ENCODE data around the gene GLRX2.

Gene GLRX2, protein sequence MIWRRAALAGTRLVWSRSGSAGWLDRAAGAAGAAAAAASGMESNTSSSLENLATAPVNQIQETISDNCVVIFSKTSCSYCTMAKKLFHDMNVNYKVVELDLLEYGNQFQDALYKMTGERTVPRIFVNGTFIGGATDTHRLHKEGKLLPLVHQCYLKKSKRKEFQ

GRCh38 chr1:193104907-193105820 is at the start of gene GLRX2:
TSS of gene GLRX2 (minus strand) at chr1:193105414. CDS start at chr1:193105382, 32 bp downstream.
- H3K27ac Mint-ChIP-seq = peak within 1 kb of the TSS; percentile 87
- CTCF ChIA-PET = no interaction called here
- H3K4me1 Mint-ChIP-seq = peaks cover 24% of the 10 kb centered on the region
- peak; percentile 74 for DNase-seq
- H3K4me3 Mint-ChIP-seq = peak within 1 kb of the TSS; percentile 95
- peaks cover 20% of the 10 kb centered on the region for H3K27me3 Mint-ChIP-seq
- H3K9me3 Mint-ChIP-seq = no peaks in the 10 kb centered on the region
- peaks cover 7% of the 10 kb centered on the region for H3K36me3 Mint-ChIP-seq

GRCh38 chr1:193144999-193145398 is 39.8 kb upstream of the GLRX2 start:
- H3K27ac Mint-ChIP-seq = no peak overlapping the region
- CTCF ChIA-PET = no interaction called here
- peaks cover 9% of the 10 kb centered on the region for H3K4me1 Mint-ChIP-seq

GRCh38 chr1:193144361-193144938 is 39.2 kb upstream of the GLRX2 start:
- Mint-ChIP-seq H3K4me1 (peaks cover 10% of the 10 kb centered on the region), H3K27me3 (no peaks in the 10 kb centered on the region), H3K36me3 (peaks cover 36% of the 10 kb centered on the region), H3K4me3 (no peak overlapping the region), H3K27ac (no peak overlapping the region), H3K9me3 (no peaks in the 10 kb centered on the region)
- CTCF ChIA-PET = no interaction called here
- no peak for DNase-seq

More at GRCh38 chr1:193144999-193145398, 39.8 kb upstream of the GLRX2 start:
- no peak for DNase-seq
- no peaks in the 10 kb centered on the region for H3K9me3 Mint-ChIP-seq
- H3K4me3 Mint-ChIP-seq = no peak overlapping the region
- H3K36me3 Mint-ChIP-seq = peaks cover 32% of the 10 kb centered on the region
- H3K27me3 Mint-ChIP-seq = no peaks in the 10 kb centered on the region

GRCh38 chr1:193143285-193143684 is 38.1 kb upstream of the GLRX2 start:
- CTCF ChIA-PET = interaction anchor here (0.7 to 1.0 kb wide), 2 partner anchors 13 to 1006 kb away, joined by 3 read pairs; no protein-coding TSS in a partner anchor
- Mint-ChIP-seq H3K27me3 (no peaks in the 10 kb centered on the region), H3K4me1 (peaks cover 10% of the 10 kb centered on the region), H3K4me3 (no peak overlapping the region), H3K27ac (no peak overlapping the region), H3K9me3 (no peaks in the 10 kb centered on the region), H3K36me3 (peaks cover 40% of the 10 kb centered on the region)
- DNase-seq = no peak

- Mint-ChIP-seq H3K27me3 (no peaks in the 10 kb centered on the region), H3K9me3 (no peaks in the 10 kb centered on the region), H3K27ac (no peak overlapping the region), H3K4me3 (no peak overlapping the region), H3K36me3 (peaks cover 45% of the 10 kb centered on the region), H3K4me1 (peaks cover 10% of the 10 kb centered on the region)
- CTCF ChIA-PET = interaction anchor here (1.0 kb wide), 1 partner anchor 14 kb away, joined by 3 read pairs; no protein-coding TSS in a partner anchor
- no peak for DNase-seq
Observed at GRCh38 chr1:193142409-193142808, 37.2 kb upstream of the GLRX2 start.

DNA sequence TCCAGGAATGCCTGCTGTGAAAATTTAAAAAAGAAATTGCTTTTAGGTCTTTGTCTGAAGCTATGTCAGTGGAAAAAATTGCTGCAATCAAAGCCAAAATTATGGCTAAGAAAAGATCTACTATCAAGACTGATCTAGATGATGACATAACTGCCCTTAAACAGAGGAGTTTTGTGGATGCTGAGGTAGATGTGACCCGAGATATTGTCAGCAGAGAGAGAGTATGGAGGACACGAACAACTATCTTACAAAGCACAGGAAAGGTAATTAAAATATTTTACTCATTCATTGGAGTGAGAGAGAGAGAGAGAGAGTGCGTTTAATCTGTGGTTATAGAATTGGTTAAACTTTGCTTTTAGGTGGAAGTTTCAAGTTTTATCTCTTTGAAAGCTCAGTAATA is 36.6 kb upstream of the GLRX2 start:
- Mint-ChIP-seq H3K27ac (no peak overlapping the region), H3K27me3 (no peaks in the 10 kb centered on the region), H3K4me1 (peaks cover 10% of the 10 kb centered on the region), H3K9me3 (no peaks in the 10 kb centered on the region), H3K4me3 (no peak overlapping the region), H3K36me3 (peaks cover 47% of the 10 kb centered on the region)
- no peak for DNase-seq
- CTCF ChIA-PET = no interaction called here

GRCh38 chr1:193140254-193140653 is 35.0 kb upstream of the GLRX2 start:
- DNase-seq = no peak
- CTCF ChIA-PET = no interaction called here
- H3K4me1 Mint-ChIP-seq = peaks cover 10% of the 10 kb centered on the region
- H3K27me3 Mint-ChIP-seq = no peaks in the 10 kb centered on the region
- H3K36me3 Mint-ChIP-seq = peaks cover 47% of the 10 kb centered on the region
- H3K9me3 Mint-ChIP-seq = no peaks in the 10 kb centered on the region
- H3K4me3 Mint-ChIP-seq = no peak overlapping the region
- no peak overlapping the region for H3K27ac Mint-ChIP-seq

DNA sequence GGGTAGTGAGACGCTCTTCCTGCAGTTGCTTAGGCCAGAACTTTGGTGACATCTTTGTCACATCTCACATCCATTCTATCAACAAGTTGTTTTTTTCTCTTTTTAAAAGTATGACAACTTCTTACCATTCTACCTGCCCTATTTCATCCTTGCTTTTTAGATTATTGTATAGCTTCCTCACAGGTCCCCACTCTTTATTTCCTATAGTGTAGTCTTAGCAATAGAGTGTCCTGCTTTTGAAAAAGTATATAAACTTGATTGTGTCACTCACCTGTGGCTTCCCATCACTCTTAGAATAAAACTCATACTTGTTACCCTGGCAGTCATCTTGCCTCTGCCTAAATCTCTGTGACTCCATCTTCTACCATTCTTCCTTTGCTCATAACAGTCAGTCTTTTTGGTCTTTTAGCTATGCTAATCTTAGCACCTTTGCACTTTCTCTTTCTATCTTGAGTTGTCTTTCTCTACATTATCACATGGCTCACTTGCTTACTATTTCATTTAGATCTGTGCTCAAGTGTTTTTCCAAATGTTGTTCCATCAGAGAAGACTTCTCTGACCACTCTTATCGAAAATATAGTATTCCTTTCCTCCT is 26.1 kb upstream of the GLRX2 start:
- no peak for DNase-seq
- Mint-ChIP-seq H3K27me3 (no peaks in the 10 kb centered on the region), H3K27ac (peak overlapping the region; percentile 1), H3K36me3 (peaks cover 39% of the 10 kb centered on the region), H3K4me1 (peaks cover 24% of the 10 kb centered on the region), H3K4me3 (no peak overlapping the region), H3K9me3 (no peaks in the 10 kb centered on the region)
- CTCF ChIA-PET = no interaction called here

- Mint-ChIP-seq H3K9me3 (no peaks in the 10 kb centered on the region), H3K36me3 (peaks cover 24% of the 10 kb centered on the region), H3K27me3 (peaks cover 7% of the 10 kb centered on the region), H3K4me1 (peaks cover 47% of the 10 kb centered on the region), H3K4me3 (no peak overlapping the region), H3K27ac (no peak overlapping the region)
- DNase-seq = no peak
- CTCF ChIA-PET = interaction anchor here (0.7 to 1.2 kb wide), 2 partner anchors 12 to 691 kb away, joined by 3 to 6 read pairs; no protein-coding TSS in a partner anchor
Observed at GRCh38 chr1:193125369-193125768, 20.2 kb upstream of the GLRX2 start.

GRCh38 chr1:193123751-193124150 is 18.5 kb upstream of the GLRX2 start:
- H3K27me3 Mint-ChIP-seq = peaks cover 7% of the 10 kb centered on the region
- peaks cover 48% of the 10 kb centered on the region for H3K4me1 Mint-ChIP-seq
- no peaks in the 10 kb centered on the region for H3K9me3 Mint-ChIP-seq
- H3K27ac Mint-ChIP-seq = peak overlapping the region; percentile 53
- CTCF ChIA-PET = interaction anchor here (1.0 kb wide), 1 partner anchor 20 kb away, joined by 4 read pairs; no protein-coding TSS in a partner anchor
- peaks cover 20% of the 10 kb centered on the region for H3K36me3 Mint-ChIP-seq
- H3K4me3 Mint-ChIP-seq = peak overlapping the region; percentile 91
- DNase-seq = no peak

DNA sequence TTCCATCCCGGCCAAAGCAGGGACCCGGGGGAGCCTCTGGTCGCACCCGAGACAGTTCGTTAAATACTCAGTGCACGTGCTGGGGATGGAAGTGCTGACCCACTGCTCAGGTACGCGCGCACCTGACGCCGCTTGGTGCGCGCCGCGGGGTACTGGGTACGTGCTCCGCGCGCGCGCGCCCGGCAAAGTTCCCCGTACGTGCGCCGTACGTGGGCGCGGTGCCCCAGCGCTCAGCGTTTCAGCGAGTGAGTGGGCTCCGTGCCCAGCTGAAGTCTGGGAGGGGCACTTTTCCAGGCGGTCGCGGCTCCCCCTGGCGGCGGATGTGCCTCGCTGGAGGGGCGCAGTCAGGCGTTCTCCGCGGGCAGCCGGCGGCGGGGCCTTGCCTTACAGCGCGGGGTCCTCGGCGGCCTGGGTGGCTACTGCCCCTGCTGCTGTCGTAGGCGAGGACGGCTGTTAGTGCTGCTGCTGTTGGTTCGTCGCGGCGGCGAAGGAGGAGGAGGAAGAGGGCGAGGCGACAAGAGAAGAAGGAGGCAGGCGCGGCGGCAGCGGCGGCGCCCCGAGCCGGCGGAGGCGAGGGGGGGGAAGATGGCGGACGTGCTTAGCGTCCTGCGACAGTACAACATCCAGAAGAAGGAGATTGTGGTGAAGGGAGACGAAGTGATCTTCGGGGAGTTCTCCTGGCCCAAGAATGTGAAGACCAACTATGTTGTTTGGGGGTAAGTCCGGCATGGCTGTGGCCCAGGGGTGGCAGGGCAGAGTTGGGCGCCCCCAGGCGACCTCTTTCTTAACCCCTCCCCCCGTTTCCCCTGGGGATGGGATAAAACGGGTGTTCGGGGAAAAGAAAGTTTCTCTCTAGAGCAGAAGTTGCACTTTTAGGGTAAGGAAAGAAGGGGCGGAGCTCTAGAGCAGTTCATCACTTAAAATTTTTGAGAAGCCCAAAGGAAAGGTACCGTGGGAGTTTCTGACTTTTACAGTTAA is 16.7 kb upstream of the GLRX2 start, which contains the start of gene CDC73:
Gene CDC73, plus strand, starts transcription at position 416 of the 978 bp plus-strand sequence. Its CDS starts 170 bp downstream, at position 586.
- CTCF ChIA-PET = interaction anchor here (0.7 to 2.1 kb wide), 5 partner anchors 14 to 315 kb away, joined by 3 to 7 read pairs (median 4); partner anchors contain the start of genes RO60 and UCHL5
- peak within 1 kb of the TSS; percentile 90 for H3K27ac Mint-ChIP-seq
- no peaks in the 10 kb centered on the region for H3K9me3 Mint-ChIP-seq
- peaks cover 15% of the 10 kb centered on the region for H3K27me3 Mint-ChIP-seq
- peaks cover 14% of the 10 kb centered on the region for H3K36me3 Mint-ChIP-seq
- H3K4me3 Mint-ChIP-seq = peak within 1 kb of the TSS; percentile 91
- peak; percentile 98 for DNase-seq
- peaks cover 49% of the 10 kb centered on the region for H3K4me1 Mint-ChIP-seq

GRCh38 chr1:193120604-193121166 is 15.5 kb upstream of the GLRX2 start:
- H3K9me3 Mint-ChIP-seq = no peaks in the 10 kb centered on the region
- H3K27ac Mint-ChIP-seq = peak overlapping the region; percentile 90
- peak overlapping the region; percentile 91 for H3K4me3 Mint-ChIP-seq
- peaks cover 8% of the 10 kb centered on the region for H3K36me3 Mint-ChIP-seq
- H3K27me3 Mint-ChIP-seq = peaks cover 21% of the 10 kb centered on the region
- DNase-seq = no peak
- CTCF ChIA-PET = interaction anchor here (2.1 kb wide), 1 partner anchor 313 kb away, joined by 7 read pairs; no protein-coding TSS in a partner anchor
- peaks cover 44% of the 10 kb centered on the region for H3K4me1 Mint-ChIP-seq

Measured in activated naive CD4-positive, alpha-beta T cell treated with anti-CD3 and anti-CD28 coated beads, Interleukin-2, amount 10 ng/mL, durations not matched to agents 7 days and 5 days (primary cell).